ENCODE data around the gene PEX1.
A peak's percentile ranks its signal among the peaks of the same experiment; 100 is the strongest.
"Not testable (repeated sequence)": the region's sequence is repeated elsewhere in the genome, so short reads cannot be mapped to it uniquely, and the experiment has no call there.

PEX1 gene

DNA sequence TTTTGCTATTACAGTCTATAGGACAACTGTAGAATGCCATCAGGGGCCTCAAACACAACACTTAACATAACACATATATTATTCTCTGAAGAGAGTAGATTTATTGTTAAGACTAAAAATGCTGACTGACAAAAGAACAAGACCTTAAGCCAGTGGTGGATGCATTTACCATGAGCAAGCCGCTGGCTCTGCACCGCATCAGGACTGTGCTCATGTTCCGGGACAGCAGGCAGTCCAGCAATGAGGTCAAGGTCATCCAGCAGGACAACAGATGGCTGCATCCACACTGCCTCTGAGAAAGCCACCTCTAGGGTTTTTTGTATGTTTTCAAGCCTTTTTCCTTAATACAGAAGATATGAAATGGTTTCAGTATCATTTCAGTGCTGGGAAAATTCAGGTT is 23.8 kb downstream of the PEX1 start:
- no peak for DNase-seq (ENCODE audit: low spot score)

- DNase-seq (ENCODE audit: low spot score): no peak
These were observed 24.6 kb downstream of the PEX1 start for GRCh38 chr7:92503767-92504166.

- peak; percentile 28 for DNase-seq (ENCODE audit: low spot score)
These were observed 29.8 kb downstream of the PEX1 start for GRCh38 chr7:92498557-92498956.

DNA sequence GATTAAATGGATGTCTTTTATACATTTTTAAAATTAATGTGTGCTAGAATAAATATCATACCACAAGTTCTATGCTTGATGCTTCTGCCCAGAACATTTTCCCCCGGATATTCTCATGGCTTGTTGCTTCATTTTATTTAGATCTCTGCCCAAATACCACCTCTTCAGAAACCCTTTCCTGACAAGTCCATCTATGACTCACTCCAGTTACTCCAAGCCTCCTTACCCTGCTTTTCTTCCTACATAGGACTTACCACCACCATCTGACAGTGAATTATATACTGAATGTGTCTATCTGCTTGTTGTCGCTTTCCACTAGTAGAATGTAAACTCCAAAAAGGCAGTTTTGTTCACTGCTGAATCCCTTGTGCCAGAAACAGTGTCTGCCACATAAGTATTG is 31.4 kb downstream of the PEX1 start:
- DNase-seq (ENCODE audit: low spot score): no peak

DNA sequence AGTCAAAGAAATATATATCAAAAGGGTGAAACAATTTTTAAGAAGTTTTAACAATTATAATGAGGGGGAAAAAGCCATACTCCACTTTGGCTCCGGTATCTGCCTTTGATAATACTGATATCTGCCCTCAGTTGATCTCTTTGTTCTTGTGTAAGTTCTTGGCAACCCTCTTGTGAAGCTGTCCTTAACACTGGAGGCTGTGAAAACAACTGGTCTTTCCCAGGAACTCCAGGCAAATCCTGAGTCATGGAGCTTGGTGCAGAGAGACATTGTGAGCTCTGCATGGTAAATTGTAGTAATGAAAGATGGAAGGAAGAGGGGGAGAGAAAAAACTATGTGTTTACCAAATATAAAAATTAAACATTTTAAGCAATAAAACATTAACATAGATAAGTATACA is 38.7 kb downstream of the PEX1 start:
- no peak for DNase-seq (ENCODE audit: low spot score)

DNA sequence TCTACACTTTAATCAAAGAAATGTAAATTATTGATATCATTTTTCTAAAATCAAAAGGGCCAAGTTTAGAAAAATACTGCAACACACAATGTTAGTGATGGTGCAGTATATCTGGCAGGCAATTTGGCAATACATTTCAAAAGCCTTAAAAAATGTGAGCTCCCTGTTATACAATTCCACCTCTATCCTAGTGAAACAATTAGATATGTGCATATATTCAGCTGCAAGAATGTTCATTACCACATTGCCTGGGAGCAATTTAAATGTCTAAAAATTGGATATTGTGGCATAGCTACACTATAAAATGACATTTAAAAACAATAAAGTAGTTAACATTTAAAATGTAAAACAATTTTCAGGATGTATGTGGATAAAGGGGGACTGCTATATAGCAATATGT is 40.5 kb downstream of the PEX1 start:
- DNase-seq (ENCODE audit: low spot score): no peak

GRCh38 chr7:92485974-92486373 is 42.3 kb downstream of the PEX1 start:
- no peak for DNase-seq (ENCODE audit: low spot score)

DNA sequence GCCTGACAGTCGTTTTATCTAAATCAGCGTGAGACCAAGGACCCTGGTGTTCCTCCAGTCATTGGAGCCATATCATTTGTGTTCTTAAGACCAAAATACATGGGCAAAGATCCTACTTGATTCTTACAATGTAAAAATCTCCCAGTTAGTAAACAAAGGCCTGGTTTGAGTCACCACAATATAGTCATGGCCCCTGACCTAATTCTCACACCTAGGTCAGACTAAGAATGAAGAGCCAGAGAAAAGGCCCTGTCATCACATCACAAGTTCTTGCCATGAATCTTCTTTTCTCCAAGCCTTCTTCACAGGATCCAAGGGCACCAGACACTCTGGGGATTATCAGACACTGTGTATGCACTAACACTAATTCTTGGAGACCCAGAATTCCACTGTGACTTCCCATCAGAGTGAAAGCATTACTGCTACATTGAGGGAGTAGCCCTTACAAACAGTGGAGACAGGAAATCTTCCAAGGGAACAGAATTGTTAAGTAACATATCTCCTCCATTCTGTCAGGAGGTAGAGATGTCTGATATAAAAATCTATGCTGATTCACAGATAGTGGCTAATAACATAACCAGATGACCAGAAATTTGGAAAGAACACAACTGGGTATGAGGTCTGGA is 42.9 kb downstream of the PEX1 start:
- no peak for DNase-seq (ENCODE audit: low spot score)

DNA sequence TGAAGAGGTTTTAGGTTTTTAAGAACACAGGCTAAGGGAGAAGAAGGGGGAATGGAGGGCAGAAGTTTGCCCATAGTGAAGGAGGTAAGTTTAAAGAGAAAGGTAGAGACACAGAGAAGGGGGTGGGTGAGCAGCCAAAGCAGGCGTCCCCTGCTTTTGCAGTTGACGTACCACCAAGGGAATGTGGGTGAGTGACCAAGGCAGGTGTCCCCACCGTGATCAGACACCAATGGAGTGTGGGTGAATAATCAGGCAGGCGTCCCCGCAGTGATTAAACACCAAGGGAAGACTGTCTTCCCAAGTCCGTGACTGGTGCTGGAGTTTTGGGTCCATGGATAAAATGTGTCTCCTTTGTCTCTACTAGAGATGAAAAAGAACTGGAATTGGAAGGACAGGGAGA is 44.1 kb downstream of the PEX1 start:
- not testable (repeated sequence) for DNase-seq (ENCODE audit: low spot score)

DNA sequence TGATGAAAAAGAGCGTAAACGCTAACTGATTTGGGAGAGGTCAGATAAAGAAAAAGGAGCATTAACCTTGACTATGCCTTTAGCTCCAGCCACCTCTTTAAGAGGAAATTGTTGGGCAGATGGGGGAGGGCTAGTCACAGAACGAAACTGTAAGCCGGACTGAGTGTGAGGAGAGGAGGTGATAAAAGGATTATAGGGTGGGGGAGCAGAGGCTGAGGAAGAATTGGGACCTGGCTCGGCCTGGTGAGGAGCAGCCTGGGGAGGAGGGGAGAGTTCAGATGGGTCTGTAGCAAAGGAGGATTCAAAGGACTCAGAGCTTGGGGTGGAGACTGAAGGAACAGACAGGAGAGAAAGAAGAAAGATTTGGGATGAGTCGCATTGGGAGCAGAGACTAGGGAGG is 44.7 kb downstream of the PEX1 start:
- not testable (repeated sequence) for DNase-seq (ENCODE audit: low spot score)

DNA sequence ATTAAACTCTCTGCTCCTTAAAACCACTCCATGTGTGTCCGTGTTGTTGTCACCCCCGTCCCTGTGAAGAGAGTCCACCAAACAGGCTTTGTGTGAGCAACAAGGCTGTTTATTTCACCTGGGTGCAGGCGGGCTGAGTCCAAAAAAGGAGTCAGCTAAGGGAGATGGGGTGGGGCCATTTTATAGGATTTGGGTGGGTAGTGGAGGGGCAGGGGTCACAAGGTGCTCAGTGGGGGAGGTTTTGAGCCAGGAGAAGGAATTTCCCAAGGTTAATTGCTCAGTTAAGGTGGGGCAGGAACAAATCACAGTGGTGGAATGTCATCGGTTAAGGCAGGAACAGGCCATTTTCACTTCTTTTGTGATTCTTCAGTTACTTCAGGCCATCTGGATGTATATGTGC is 49.2 kb downstream of the PEX1 start:
- not testable (repeated sequence) for DNase-seq (ENCODE audit: low spot score)

GRCh38 chr7:92478711-92479110 is 49.6 kb downstream of the PEX1 start:
- no peak for DNase-seq (ENCODE audit: low spot score)

DNA sequence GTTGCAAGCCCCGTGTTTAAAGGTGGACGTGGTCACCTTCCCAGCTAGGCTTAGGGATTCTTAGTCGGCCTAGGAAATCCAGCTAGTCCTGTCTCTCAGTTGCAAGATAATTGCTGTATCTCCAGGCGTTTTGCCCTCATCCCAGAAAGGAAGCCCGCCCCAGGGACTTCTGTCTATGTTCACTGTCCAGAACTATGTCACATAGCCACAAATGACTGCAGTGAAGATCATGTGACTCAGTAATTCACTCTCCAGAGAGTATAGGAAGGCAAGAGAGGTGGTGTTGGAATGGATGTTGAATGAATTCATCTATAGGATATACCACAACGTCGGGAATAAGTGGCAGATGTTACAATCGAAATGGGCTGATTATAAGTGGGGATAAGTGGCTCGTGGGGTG is 50.2 kb downstream of the PEX1 start:
- no peak for DNase-seq (ENCODE audit: low spot score)

DNA sequence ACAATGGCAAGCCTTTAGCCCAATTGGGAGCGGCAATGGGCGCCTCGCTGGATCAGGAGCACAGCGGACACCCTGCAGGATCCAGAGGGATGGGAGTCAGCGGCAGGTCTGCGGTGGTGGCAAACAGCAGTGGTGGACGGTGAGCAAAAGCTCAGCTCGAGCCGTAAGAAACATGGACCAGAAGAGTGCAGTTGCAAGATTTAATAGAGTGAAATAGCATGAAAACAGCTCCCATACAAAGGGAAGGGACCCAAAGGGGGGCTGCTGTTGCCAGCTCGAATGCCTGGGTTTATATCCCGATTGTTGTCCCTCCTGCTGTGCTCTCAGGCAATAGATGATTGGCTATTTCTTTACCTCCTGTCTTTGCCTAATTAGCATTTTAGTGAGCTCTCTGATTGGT is 50.6 kb downstream of the PEX1 start, which contains the start of gene ERVW-1:
Gene ERVW-1 (minus strand): TSS at position 266 of the 400 bp plus-strand sequence. CDS start 7,565 bp downstream, outside the sequence.
- DNase-seq (ENCODE audit: low spot score): not testable (repeated sequence)

DNA sequence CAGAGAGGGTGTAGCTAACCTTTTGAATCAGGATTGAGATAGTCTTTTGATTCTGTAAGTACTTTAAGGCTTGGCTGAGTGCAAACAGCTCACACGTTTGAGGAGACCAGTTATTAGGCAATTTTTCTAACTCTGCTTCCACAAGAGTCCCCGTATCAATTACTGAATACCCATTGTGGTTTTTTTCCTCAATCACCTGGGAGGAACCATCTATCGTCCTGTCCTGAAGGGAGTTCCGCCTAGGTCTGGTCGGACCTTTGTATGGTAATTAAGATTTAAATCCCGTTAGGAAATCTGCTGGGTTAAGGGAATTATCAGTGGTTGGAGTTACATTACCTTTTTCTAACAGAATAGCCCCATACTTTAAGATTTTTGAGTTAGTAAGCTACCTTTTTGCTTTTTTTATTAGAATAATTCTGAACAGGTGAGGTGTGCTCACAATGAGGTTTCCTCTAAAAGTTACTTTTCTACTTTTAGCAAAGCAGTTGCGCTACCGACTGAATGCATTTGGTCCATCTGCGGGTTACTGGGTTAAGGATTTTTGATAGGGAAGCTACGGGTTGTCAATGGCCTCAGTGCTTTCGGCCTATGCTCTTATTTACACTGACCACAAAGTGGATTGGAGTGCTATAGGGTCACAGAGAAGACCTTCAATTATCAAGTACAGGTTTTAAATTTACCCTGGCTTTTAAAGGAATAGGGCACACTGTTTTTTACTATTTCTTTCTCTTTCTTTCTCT is 52.3 kb downstream of the PEX1 start:
- DNase-seq (ENCODE audit: low spot score): not testable (repeated sequence)

DNA sequence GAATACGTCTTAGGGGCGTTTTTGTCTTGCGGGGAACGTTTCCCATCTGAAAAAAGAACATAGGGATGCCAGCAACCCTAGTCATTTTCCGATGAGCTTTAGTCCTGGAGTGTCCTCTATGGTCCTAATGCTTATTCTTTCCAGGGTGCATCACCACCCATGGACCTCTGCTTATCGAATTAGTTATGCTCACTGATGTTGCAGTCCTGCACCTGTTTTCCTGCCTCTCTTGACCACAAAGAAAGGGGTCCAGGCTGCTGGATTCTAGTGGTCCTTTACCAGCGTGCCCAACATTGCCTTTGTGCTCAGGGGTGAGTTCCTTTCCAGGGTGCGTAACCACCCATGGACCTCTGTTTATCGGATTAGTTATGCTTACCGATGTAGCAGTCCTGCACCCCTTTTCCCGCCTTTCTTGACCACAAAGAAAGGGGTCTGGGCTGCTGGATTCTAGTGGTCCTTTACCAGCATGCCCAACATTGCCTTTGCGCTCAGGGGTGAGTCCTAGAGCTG is 53.0 kb downstream of the PEX1 start:
- not testable (repeated sequence) for DNase-seq (ENCODE audit: low spot score)

DNA sequence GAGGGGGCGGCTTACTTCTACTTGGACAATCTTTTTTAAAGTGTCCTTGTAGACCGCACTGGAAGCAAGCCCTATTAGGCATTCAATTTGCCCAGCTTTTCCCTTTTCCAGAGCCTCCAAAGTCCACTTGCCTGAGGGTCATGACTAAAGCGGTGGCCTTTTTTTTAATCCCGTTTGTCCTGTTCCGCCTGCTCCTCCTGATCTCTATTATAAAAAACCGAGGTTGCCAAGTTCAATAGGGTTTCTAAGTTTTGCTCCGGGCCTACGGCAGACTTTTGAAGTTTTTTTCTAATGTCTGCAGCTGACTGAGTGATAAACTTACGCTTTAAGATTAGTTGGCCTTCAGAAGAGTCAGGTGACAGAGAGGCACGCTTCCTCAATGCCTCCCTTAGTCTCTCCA is 54.3 kb downstream of the PEX1 start:
- not testable (repeated sequence) for DNase-seq (ENCODE audit: low spot score)

DNA sequence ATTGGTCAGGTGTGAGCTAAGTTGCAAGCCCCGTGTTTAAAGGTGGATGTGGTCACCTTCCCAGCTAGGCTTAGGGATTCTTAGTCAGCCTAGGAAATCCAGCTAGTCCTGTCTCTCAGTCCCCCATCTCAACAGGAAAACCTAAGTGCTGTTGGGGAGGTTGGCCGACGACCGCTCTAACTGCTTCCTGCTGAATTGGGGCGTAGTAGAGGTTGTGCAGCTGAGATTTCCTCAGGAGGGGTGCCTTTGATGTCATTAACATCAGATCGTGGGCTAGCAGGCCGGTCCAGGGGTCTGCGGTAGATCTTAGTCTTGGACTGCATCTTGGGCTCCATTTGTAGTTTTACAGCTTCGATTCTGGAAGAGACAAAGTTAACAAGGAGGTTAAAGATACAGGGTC is 59.7 kb downstream of the PEX1 start:
- DNase-seq (ENCODE audit: low spot score): not testable (repeated sequence)

DNA sequence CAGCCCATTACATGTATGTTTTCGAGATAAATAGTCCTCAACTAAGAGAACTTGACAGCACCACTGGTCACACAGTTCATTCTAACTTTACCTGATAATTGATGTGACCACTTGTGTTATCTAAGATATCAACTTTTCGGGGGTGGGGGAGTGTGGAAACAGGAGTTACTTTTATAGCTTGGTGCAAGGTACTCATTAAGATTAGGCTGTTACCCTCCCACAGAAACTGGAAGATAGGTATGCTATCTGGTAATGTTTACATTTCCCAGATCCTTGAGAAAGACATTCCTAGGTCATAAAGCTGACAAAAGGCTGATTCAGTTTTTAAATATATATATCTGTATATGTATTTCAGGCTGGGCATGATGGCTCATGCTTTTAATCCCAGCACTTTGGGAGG is 61.6 kb downstream of the PEX1 start:
- no peak for DNase-seq (ENCODE audit: low spot score)

- DNase-seq (ENCODE audit: low spot score): no peak
These were observed 63.8 kb downstream of the PEX1 start for GRCh38 chr7:92464515-92464914.

DNA sequence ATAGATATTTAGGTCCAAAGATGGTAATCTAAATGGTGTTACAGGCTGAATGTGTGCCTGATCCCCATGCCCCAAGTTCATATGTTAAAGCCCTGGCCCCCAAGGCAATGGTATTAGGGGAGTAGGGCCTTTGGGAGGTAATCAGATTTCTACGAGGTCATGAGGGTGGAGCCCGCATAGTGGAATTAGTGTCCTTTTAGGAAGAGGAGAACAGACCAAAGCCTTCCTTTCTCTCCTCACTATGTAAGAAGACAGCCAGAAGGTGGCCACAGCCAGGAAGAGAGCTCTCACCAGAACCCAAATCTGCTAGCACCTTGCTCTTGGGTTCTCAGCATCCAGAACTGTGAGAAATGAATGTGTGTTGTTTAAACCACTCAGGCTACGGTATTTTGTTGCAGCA is 65.8 kb downstream of the PEX1 start:
- DNase-seq (ENCODE audit: low spot score): no peak

GRCh38 chr7:92461027-92462003 is 67.0 kb downstream of the PEX1 start:
- peak; percentile 39 for DNase-seq (ENCODE audit: low spot score)
